ENCODE results near the gene SATB1. TPM values are rescaled to one million over a fixed set of nuclear protein-coding genes. Genes with fewer than 3 reads are reported as not detected.
A peak's percentile ranks its signal among the peaks of the same experiment; 100 is the strongest.

The SATB1 gene
- total RNA-seq, 2 experiments from 2014 or later: 390 to 393 TPM

DNA sequence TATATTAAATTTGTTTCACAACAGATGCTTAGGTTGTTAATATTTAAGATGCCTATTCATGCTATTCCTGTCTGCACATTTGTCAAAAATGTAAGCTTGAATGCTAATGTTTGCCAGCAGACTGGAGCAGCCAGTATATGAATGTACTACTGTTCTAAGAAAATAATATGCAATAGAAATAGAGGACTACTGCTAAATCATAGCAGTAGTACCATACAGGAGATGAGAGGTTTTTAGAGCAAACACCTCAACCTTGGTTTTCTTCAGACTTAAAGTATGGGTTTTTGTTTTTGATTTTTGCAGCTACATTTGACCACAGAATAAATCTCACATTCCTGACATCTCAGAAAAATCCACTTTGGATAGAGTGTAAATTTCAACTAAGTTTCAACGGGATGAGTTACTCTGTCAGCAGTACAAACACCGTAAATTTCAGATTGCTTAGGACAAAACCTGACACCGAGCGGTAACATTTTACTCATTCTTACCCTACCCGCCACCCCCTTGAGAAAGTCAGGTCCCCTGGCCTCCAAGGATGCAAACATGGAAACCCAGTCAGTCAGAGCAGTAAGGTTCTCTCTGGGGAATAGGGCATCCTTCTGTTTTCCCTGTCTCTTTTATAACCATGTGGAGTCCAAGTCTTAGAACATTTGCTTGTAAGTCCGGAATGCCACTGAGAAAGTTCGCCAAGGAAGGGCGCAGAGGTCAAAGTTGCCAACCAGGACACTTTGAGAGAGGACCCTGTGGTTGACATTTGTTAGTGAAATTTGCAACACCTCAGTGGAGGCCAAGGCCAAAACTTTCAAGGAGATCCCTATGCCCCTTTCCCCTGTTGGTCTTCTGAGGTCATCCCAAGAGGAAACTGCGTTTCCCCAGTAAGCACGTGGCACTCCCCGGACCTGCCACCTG lies 17.9 kb upstream of the SATB1 start:
- no peak for ATAC-seq (ENCODE audit: poor library complexity)
- Histone ChIP-seq H3K4me1 (ENCODE audit: insufficient read depth, low read length) (peaks cover 30% of the 10 kb centered on the region), H3K36me3 (ENCODE audit: insufficient read depth, low read length) (no peaks in the 10 kb centered on the region), H3K4me3 (ENCODE audit: low read length) (peak overlapping the region; percentile 80), H3K27ac (ENCODE audit: low read depth in 1 of 2, low read length in 2 of 2) (peak overlapping the region; percentile 75 to 86), H3K27me3 (ENCODE audit: control insufficient read depth in 1 of 2, insufficient read depth in 2 of 2, low read length in 2 of 2) (no peaks in the 10 kb centered on the region), H3K9me3 (ENCODE audit: control insufficient read depth in 1 of 2, insufficient read depth in 1 of 2, low read length in 2 of 2) (no peaks in the 10 kb centered on the region)
- POLR2A ChIA-PET: interaction anchor here (1.5 to 10.4 kb wide), 5 partner anchors 12 to 344 kb away, joined by 4 to 152 read pairs (median 7); partner anchors contain the start of gene SATB1
- H3K4me1 Mint-ChIP-seq (ENCODE audit: low read depth): peaks cover 64% of the 10 kb centered on the region
- TF ChIP-seq, protein P1, sequence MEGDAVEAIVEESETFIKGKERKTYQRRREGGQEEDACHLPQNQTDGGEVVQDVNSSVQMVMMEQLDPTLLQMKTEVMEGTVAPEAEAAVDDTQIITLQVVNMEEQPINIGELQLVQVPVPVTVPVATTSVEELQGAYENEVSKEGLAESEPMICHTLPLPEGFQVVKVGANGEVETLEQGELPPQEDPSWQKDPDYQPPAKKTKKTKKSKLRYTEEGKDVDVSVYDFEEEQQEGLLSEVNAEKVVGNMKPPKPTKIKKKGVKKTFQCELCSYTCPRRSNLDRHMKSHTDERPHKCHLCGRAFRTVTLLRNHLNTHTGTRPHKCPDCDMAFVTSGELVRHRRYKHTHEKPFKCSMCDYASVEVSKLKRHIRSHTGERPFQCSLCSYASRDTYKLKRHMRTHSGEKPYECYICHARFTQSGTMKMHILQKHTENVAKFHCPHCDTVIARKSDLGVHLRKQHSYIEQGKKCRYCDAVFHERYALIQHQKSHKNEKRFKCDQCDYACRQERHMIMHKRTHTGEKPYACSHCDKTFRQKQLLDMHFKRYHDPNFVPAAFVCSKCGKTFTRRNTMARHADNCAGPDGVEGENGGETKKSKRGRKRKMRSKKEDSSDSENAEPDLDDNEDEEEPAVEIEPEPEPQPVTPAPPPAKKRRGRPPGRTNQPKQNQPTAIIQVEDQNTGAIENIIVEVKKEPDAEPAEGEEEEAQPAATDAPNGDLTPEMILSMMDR (IDR thresholded peaks at IDR 0.05): no peak
- intact Hi-C loops (cut with DNase I, micrococcal nuclease): loop anchor here (5.0 kb wide), 2 partner anchors 36 to 46 kb away; no protein-coding TSS in a partner anchor
- DNase-seq: peak in 4 of 14 experiments; percentile 8 to 32 (median 26)
- H3K27me3 Mint-ChIP-seq: no peaks in the 10 kb centered on the region
- H3K27ac Mint-ChIP-seq: peak overlapping the region; percentile 97
- CTCF ChIA-PET: interaction anchor here (0.9 to 2.2 kb wide), 2 partner anchors 13 to 23 kb away, joined by 3 to 10 read pairs; no protein-coding TSS in a partner anchor
- H3K36me3 Mint-ChIP-seq (ENCODE audit: low read depth): peaks cover 62% of the 10 kb centered on the region
- H3K9me3 Mint-ChIP-seq: no peaks in the 10 kb centered on the region
- H3K4me3 Mint-ChIP-seq: peak overlapping the region; percentile 96

DNA sequence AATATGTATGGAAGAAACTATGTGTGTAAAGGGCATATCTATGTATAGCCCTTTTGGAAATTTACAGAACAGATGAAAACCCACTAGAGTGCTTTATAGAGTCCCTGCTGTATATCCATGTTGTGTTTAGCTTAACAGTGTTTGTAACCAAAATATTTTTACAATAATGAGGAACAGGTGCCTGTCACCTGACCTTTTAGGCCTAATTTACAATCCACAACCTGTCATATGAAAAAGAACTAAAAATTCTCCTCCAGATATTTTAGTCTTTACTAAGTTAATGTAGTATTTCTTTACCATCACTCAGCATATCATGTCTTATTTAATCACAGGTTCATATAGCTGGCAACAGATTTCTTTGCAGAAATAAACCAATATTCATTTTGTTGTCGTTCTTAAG lies 16.4 kb upstream of the SATB1 start:
- H3K4me3 ChIP-seq (ENCODE audit: low read length): peak overlapping the region; percentile 80
- H3K27ac ChIP-seq (ENCODE audit: low read depth in 1 of 2, low read length in 2 of 2): peak overlapping the region in 1 of 2 donors; percentile 42

More for the DNA sequence above, 16.4 kb upstream of the SATB1 start:
- peaks cover 58% of the 10 kb centered on the region for H3K4me1 Mint-ChIP-seq (ENCODE audit: low read depth)
- TF ChIP-seq, protein P1 (IDR thresholded peaks at IDR 0.05): no peak
- peaks cover 54% of the 10 kb centered on the region for H3K36me3 Mint-ChIP-seq (ENCODE audit: low read depth)
- CTCF ChIA-PET: interaction anchor here (2.2 kb wide), 1 partner anchor 11 kb away, joined by 10 read pairs; no protein-coding TSS in a partner anchor
- ATAC-seq (ENCODE audit: poor library complexity): no peak
- peak overlapping the region; percentile 86 for H3K4me3 Mint-ChIP-seq
- H3K9me3 ChIP-seq (ENCODE audit: control insufficient read depth in 1 of 2, insufficient read depth in 1 of 2, low read length in 2 of 2): no peaks in the 10 kb centered on the region
- H3K4me1 ChIP-seq (ENCODE audit: insufficient read depth, low read length): peaks cover 30% of the 10 kb centered on the region
- no peaks in the 10 kb centered on the region for H3K27me3 ChIP-seq (ENCODE audit: control insufficient read depth in 1 of 2, insufficient read depth in 2 of 2, low read length in 2 of 2)
- H3K36me3 ChIP-seq (ENCODE audit: insufficient read depth, low read length): no peaks in the 10 kb centered on the region
- no peak for DNase-seq
- peak overlapping the region; percentile 88 for H3K27ac Mint-ChIP-seq
- no peaks in the 10 kb centered on the region for H3K27me3 Mint-ChIP-seq
- intact Hi-C loops (cut with DNase I, micrococcal nuclease): loop anchor here (5.0 kb wide), 2 partner anchors 34 to 44 kb away; no protein-coding TSS in a partner anchor
- H3K9me3 Mint-ChIP-seq: no peaks in the 10 kb centered on the region
- POLR2A ChIA-PET: interaction anchor here (1.1 to 10.4 kb wide), 6 partner anchors 11 to 316 kb away, joined by 3 to 152 read pairs (median 4); partner anchors contain the start of gene SATB1

All from CD4-positive, alpha-beta T cell (primary cell).